HuH-7 (cell line): ENCODE measurements around the gene DPP3.
"Not testable (repeated sequence)": the region's sequence is repeated elsewhere in the genome, so short reads cannot be mapped to it uniquely, and the experiment has no call there.

Experiments used
- DNase-seq: peaks from one replicate; pipeline ENCODE4 v3.0.0; 2011; ENCODE audit warnings: low spot score

Gene DPP3, protein sequence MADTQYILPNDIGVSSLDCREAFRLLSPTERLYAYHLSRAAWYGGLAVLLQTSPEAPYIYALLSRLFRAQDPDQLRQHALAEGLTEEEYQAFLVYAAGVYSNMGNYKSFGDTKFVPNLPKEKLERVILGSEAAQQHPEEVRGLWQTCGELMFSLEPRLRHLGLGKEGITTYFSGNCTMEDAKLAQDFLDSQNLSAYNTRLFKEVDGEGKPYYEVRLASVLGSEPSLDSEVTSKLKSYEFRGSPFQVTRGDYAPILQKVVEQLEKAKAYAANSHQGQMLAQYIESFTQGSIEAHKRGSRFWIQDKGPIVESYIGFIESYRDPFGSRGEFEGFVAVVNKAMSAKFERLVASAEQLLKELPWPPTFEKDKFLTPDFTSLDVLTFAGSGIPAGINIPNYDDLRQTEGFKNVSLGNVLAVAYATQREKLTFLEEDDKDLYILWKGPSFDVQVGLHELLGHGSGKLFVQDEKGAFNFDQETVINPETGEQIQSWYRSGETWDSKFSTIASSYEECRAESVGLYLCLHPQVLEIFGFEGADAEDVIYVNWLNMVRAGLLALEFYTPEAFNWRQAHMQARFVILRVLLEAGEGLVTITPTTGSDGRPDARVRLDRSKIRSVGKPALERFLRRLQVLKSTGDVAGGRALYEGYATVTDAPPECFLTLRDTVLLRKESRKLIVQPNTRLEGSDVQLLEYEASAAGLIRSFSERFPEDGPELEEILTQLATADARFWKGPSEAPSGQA

DNA sequence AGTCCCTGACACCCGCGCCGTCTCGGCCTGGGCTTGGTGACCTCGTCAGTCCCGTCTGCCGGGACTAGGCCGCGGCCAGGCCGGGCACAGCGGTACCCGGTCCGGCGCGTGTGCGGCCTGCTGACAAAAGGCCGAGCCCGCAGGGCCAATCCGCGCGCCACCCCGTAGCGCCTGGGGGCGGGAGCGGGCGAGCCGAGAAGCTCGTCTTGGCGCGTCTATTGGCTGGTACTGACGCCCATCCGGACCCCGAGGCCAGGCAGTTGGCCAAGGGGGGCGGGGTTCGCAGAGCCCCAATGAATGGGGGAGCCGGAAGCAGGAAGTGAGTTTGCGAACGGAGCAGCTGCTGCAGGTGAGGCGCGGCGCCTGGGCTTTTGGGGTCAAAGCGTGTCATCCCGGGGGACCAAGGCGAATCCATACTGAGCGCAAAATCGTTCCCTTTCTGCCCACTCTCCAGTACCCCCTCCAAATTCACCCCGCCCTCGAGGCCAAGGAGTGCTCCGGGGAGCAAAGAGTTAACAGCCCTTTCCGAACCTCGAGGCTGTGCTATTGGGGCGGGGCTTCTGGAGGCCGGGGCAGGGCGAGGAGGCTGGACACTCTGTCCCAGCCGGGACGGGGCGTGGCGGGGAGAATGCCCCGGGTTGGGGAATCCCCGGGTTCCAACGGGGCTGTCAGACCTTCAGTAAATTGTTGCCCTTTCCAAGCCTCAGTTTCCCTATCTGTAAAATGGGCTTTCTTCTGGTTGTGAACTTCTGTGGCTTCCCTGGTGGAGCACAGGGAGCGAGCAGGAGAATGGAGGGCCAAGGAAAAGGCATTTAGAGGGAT lies at the start of gene DPP3:
TSS of gene DPP3 (plus strand) at position 318 of the 822 bp plus-strand sequence. CDS start 1,767 bp downstream, outside the sequence.
- peak; percentile 100 for DNase-seq

DNA sequence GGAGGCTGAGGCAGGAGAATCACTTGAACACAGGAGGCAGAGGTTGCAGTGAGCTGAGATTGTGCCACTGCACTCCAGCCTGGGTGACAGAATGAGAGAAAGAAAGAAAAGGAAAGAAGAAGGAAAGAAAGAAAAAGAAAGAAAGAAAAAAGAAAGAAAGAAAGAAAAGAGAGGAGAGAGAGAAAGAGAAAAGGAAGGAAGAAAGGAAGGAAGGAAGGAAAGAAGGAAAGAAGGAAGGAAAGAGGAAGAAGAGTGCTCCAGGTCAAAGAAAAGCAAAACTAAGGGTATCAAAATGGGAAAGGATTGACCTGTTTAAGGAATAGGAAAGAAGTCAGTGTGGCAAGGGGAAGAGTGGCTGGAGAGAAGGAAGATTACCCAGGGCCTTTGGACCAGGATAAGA lies 48.9 kb upstream of the DPP3 start:
- DNase-seq, result not testable (repeated sequence)

DNA sequence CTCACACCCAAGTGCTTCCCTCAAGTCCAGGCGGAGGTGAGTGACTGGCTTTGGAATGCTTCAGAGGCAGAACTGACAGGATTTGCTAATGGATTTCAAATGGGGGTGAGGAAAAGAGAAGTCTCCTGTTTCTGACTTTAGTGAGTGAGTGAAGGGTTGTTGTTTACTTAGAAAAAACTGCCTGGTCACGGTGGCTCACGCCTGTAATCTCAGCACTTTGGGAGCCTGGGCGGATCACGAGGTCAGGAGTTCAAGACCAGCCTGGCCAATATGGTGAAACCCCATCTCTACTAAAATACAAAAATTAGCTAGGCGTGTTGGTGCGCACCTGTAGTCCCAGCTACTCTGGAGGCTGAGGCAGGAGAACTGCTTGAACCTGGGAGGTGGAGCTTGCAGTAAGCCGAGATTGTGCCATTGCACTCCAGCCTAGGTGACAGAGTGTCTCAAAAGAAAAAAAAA lies 48.3 kb upstream of the DPP3 start:
- not testable (repeated sequence) for DNase-seq

DNA sequence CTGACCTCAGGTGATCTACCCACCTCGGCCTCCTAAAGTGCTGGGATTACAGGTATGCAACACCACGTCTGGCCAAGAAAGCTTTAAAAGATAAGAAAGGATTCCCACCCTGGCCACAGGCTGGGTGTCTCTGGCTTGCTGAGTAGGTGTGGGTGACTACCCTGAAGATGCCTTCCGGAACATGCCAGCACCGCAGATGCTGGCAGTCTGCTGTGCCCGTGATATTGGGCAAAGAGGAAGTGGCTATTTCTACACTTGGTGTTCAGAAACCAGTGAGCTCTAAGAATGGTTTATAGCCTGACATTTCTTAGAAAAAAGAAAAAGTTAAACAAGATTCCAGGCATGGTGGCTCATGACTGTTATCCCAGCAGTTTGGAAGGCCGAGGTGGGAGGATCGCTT lies 47.6 kb upstream of the DPP3 start:
- no peak for DNase-seq

DNA sequence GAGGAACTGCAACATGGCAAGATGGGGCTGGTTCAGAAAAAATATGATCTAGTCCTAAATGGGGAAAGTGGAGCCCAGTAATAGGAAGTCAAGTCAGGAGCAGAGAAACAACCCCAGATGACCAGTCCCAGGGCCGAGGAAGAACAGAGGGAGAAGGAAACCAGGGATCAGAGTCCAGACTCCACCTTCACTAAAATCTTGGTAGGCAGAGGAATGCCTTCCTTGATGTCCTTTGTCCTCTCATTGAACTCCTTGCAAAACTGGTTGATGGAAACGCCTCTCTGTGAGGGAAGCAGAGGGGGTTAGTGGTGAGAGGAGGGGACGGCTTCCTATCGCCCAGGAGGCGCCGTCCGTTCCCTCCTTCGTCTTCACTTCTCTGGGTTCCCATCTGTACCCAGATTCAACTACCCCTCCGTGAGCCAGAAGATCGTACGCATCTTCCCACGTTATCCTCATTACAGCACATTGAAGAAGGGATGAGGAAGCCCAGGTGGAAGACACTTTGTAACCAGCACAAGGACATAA lies 42.2 kb upstream of the DPP3 start:
- DNase-seq, result no peak

DNA sequence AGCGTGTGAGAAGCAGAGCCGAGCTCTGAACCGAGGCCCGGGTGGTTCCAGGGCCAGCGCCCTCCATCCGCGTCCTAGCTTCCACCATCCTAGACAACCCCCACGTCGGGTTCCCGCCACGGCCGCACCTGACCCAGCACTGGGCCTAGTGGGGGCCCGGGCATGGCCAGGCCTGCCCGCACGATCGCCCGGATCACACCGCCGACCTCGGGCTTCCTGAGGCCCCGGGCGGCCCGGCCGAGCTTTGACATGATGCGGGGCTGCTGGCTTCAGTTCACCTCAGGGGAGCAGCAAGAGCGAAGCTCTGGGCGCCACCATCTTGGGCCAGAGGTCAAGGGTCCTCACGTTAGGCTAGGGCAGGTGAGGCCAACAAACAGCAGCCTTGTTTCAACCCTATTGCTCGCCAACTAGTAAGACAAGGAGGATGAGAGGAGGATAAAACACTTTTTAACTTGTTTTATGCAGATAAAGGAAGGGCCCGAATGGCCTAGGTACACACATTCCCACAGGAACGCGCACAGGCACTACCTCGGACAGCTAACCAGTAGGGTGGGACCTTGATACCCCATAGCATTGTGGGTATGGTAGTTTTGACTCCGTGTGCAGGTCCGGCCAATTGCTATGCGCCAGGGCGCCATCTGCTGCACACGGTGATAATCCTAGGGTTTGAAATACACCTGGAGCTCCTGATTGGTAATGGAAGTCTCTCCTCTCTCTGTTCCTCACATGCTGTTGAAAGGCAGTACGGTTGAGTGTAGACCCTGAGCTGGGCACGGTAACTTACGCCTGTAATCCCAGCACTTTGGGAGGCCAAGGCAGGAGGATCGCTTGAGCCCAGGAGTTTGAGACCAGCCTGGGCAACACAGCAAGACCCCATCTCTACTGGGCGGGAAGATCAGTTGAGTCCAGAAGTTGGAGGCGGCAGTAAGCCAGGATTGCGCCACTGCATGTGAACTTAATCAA lies 41.4 kb upstream of the DPP3 start, which contains the start of gene MRPL11:
TSS of gene MRPL11 (minus strand) at position 345 of the 963 bp plus-strand sequence. CDS start at position 251, 94 bp downstream.
- DNase-seq, result peak; percentile 100

DNA sequence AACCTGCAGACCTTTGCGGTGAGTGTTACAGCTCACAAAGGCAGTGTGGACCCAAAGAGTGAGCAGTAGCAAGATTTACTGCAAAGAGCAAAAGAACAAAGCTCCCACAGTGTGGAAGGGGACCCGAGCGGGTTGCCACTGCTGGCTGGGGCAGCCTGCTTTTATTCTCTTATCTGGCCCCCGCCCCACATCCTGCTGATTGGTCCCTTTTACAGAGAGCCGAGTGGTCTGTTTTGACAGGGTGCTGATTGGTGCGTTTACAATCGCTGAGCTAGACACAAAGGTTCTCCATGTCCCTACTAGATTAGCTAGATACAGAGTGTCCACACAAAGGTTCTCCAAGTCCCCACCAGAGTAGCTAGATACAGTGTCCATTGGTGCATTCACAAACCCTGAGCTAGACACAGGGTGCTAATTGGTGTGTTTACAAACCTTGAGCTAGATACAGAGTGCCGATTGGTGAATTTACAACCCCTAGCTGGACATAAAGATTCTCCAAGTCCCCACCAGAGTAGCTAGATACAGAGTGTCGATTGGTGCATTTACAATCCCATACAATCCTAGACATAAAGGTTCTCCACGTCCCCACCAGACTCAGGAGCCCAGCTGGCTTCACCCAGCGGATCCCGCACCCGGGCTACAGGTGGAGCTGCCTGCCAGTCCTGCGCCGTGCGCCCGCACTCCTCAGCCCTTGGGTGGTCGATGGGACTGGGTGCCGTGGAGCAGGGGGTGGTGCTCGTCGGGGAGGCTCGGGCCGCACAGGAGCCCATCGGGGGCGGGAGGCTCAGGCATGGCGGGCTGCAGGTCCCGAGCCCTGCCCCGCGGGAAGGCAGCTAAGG lies 39.9 kb upstream of the DPP3 start:
- not testable (repeated sequence) for DNase-seq

DNA sequence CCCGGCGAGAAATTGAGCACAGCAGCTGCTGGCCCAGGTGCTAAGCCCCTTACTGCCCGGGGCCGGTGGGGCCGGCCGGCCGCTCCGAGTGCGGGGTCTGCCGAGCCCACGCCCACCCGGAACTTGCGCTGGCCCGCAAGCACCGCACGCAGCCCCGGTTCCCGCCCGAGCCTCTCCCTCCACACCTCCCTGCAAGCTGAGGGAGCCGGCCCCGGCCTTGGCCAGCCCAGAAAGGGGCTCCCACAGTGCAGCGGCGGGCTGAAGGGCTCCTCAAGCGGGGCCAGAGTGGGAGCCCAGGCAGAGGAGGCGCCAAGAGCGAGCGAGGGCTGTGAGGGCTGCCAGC lies 39.3 kb upstream of the DPP3 start:
- DNase-seq, result not testable (repeated sequence)

DNA sequence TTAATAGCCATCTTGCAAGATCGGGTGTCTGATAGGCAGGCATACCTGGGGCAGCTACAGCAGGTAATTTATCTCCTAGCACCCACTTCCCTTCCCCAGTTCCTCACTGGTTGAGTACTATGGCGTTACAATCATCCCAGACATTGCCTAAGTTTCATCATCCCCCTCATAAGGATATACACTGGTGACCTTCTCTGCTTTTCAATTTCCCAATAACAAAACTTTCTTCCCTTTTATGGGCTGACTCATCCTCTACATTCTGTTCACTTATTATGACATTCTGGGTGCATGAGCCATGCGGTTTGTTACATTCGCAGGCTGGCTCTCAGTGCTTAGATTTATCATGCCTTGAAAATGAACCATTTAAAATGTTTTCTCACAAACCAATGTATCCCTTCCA lies 36.6 kb upstream of the DPP3 start:
- no peak for DNase-seq

DNA sequence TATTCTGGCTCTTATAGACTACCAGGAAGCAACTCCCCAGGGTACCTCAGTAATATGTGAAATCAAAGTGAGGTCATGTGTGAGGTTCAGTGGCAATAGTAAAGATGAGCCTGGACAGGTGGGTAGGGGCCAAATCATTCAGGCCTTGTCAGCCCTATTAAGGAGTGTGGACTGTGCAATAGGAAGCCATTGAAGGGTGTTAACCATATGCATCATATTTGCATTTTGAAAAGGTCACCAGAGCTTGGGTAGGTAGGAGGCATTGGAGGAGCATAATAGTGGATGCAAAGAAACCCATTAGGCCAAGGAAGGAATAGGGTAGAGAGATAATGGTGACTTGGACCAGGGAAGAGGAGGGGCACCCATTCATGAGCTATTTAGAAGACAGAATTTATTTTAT lies 33.2 kb upstream of the DPP3 start:
- no peak for DNase-seq

DNA sequence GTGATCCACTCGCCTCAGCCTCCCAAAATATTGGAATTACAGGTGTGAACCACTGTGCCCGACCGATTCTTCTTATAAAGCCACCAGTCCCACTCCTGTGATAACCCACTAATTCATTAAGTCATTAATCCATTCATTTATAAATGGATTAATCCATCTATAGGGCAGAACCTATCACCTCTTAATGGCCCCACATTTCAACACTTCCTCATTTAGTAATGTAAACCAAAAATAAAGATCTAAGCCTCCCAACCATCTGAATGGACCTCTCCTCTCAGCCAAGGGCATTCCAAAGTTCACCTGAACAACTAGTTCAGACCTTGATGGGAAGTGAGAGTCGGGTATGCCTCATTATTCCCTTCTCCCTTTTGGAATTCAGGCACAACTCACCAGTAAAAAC lies 31.7 kb upstream of the DPP3 start:
- no peak for DNase-seq

DNA sequence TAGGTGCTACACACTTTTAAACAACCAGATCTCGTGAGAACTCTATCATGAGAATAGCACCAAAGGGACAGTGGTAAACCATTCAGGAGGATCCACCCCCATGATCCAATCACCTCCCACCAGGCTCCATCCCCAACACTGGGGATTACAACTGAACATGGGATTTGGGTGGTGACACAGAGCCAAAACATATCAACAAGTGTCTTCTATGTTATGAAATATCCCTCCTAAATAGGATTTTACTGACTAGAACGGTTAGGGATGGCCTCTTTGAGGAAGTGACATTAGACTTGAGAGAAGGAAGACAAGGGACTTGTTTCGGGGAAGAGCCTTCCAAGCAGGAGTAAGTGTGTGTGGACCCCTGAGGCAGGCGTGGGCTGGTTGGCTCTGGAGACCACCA lies 29.7 kb upstream of the DPP3 start:
- no peak for DNase-seq

DNA sequence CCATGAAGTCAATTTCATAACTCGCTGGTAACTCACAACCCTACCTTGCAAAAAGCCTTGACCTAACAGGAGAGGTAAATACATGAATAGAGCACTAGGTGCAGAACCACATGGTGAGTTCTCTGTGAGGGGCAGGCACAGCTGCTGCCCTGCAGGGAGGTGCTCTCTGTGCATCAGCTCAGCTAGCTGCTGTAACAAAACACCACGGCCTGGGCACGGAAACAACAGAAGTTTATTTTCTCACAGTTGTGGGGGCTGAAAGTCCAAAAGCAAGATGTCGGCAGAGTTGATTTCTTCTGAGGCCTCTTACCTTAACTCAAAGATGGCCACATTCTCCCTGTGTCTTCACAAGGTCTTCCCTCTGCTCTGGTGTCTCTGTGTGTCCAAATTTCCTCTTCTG lies 28.6 kb upstream of the DPP3 start:
- DNase-seq, result no peak

DNA sequence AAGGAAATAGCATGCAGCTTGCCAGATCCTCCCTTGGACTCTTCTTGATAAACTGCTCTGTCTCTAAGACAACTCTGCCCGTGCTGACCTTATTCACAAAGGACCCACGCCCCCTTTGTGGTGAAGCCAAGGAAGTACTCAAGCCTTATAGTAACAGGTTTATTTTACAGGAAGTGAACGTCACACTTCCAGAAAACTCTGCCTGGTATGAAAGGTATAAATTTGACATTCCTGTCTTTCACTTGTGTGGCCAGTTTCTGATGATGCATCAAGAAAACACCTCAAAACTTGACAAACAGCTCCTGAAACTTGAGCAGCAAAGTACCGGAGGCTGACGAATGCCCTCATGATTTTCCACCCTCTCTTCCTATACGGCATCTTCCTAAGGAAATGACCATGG lies 26.0 kb upstream of the DPP3 start:
- DNase-seq, result no peak

DNA sequence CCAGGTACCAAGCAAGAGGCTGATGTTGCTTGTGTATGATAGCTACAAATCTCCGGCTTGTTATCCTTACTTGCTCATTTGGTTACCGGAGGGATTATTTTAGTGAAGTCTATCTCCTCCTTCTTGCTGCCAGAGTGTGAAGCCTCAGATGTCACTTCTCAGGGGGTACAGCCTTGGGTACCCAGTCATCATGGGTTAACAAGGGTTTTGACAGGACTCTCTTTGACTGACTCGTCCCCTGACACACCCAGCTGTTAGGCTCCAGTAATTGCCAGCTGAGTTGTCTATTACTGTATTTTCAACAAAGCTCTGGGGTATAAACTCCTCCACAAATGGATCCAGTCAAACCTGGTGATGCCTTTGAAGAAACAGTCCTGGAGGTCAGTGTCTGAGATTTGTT lies 25.4 kb upstream of the DPP3 start:
- no peak for DNase-seq

DNA sequence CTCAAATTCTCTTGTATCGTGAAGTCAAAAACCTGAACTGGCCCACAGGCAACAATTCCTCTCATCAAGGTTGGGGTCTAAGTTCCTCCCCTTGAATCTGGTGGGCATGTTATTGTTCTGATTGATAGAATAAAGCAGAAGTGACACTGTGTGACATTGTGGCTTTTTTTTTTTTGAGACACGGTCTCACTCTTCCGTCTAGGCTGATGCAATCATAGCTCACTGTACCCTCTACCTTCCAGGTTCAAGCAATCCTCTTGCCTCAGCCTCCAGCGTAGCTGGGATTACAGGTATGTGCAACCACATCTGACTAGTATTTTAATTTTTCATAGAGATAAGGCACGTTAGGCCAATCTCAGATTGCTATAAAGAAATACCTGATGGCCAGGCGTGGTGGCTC lies 22.4 kb upstream of the DPP3 start:
- no peak for DNase-seq

DNA sequence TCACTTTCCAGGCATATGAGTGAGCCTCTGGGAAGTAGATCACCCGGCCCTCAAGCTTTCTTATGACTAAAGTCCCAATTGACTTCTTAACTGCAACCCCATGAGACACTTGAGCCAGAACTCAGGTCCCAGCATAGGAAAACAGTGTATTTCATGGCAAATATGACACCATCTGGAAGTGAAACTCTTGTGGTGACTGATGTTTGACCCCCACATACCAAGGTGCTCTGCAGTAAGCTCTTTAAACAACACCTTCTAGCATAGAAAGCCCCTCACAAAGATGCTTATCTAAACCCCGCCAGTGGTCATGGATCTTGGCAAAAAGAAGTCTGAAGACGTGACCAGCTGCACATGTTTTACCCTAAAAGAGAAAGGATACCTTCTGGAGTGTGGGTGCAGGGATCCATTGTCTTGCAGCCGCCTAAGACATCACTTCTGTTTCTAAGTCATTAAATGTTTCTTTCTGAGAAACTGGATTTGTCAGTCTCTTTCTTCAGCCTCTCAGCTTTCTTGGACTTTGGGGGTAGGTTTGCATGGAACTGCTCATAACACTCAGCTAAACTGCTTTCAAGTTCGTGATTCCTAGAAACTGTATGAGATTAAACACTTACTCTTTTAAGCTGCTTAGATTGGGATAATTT lies 21.0 kb upstream of the DPP3 start:
- no peak for DNase-seq

DNA sequence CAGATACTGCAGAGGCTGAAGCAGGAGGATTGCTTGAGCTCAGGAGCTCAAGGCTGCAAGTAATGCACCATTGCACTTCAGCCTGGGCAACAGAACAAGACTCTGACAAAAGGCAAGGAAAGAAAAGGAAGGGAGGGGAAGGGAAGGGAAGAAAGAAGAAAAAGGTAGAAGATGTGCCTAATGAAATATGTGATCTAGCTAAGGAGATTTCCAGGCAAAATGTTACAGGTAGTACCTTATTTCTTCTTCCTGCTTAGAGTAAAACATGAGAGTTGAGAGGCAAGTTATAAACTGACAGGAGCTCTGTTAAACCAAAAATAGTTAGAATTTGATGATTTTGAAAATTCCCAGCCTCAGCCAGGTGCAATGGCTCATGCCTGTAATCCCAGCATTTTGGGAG lies 18.2 kb upstream of the DPP3 start:
- DNase-seq, result no peak

DNA sequence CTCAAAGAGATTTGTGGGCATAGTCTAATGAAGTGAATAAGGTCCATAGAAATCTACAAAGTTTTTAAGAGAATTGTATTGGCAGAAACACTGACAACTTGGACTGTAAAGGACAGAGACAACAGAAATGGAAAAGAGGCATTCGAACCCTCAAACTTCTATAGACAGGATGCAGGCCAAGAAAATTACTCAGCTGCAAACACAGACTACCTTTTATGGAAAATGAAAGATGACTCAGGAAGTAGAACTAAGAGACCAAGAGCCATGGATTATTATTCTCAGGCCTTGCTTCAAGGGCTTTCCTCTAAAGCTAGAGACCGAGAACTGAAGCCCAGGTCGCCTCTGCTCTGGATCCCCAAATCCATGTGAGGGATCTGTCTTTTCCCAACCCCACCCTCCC lies 17.3 kb upstream of the DPP3 start:
- peak; percentile 30 for DNase-seq

DNA sequence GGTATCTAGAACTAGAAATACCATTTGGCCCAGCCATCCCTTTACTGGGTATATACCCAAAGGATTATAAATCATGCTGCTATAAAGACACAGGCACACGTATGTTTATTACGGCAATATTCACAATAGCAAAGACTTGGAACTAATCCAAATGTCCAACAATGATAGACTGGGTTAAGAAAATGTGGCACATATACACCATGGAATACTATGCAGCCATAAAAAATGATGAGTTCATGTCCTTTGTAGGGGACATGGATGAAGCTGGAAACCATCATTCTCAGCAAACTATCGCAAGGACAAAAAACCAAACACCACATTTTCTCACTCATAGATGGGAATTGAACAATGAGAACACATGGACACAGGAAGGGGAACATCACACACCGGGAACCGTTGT lies 16.1 kb upstream of the DPP3 start:
- DNase-seq, result not testable (repeated sequence)
